WERI-Rb-1 (cell line): ENCODE data around the gene CHRNA10.

Experiments
- DNase-seq: peaks from one replicate; pipeline ENCODE4 v3.0.0-alpha.2; 2020
- H3K27ac ChIP-seq: fragments of 250-450 bp; sonication (Bioruptor Pico); 2 replicates; pipeline ENCODE4 v1.5.1; 2020; ENCODE audit warnings: mild to moderate bottlenecking, moderate library complexity
- H3K27me3 ChIP-seq: fragments of 250-450 bp; sonication (Bioruptor Pico); 2 replicates; pipeline ENCODE4 v1.5.1; 2021; ENCODE audit warnings: mild to moderate bottlenecking, low read depth, moderate library complexity; ENCODE audit not compliant: insufficient read depth, severe bottlenecking
- H3K36me3 ChIP-seq: fragments of 250-450 bp; sonication (Bioruptor Pico); 2 replicates; pipeline ENCODE4 v1.5.1; 2020; ENCODE audit warnings: mild to moderate bottlenecking, moderate library complexity
- H3K4me3 ChIP-seq: 2 replicates; pipeline ENCODE4 v1.5.1; 2011; ENCODE audit warnings: low read depth, mild to moderate bottlenecking, control low read depth, low read length
- H3K9me3 ChIP-seq: fragments of 250-450 bp; sonication (Bioruptor Pico); 2 replicates; pipeline ENCODE4 v1.5.1; 2021; ENCODE audit warnings: mild to moderate bottlenecking, moderate library complexity; ENCODE audit not compliant: severe bottlenecking
- CTCF ChIP-seq: IDR thresholded peaks from 2 replicates; pipeline ENCODE4 v1.5.1; 2011; ENCODE audit warnings: low read depth, mild to moderate bottlenecking, control low read depth, inconsistent platforms, low read length

CHRNA10 gene

GRCh38 chr11:3622521-3622920 is 48.7 kb downstream of the CHRNA10 start:
- no peak for TF ChIP-seq CTCF
- Histone ChIP-seq H3K36me3 (no peaks in the 10 kb centered on the region), H3K27ac (no peak overlapping the region), H3K9me3 (peaks cover 3% of the 10 kb centered on the region), H3K27me3 (no peaks in the 10 kb centered on the region), H3K4me3 (no peak overlapping the region)
- no peak for DNase-seq

GRCh38 chr11:3617990-3618389 is 53.2 kb downstream of the CHRNA10 start:
- H3K36me3 ChIP-seq: no peaks in the 10 kb centered on the region
- no peak for TF ChIP-seq CTCF
- no peaks in the 10 kb centered on the region for H3K27me3 ChIP-seq
- no peak for DNase-seq
- no peak overlapping the region for H3K27ac ChIP-seq
- H3K9me3 ChIP-seq: no peaks in the 10 kb centered on the region
- H3K4me3 ChIP-seq: no peak overlapping the region

DNA sequence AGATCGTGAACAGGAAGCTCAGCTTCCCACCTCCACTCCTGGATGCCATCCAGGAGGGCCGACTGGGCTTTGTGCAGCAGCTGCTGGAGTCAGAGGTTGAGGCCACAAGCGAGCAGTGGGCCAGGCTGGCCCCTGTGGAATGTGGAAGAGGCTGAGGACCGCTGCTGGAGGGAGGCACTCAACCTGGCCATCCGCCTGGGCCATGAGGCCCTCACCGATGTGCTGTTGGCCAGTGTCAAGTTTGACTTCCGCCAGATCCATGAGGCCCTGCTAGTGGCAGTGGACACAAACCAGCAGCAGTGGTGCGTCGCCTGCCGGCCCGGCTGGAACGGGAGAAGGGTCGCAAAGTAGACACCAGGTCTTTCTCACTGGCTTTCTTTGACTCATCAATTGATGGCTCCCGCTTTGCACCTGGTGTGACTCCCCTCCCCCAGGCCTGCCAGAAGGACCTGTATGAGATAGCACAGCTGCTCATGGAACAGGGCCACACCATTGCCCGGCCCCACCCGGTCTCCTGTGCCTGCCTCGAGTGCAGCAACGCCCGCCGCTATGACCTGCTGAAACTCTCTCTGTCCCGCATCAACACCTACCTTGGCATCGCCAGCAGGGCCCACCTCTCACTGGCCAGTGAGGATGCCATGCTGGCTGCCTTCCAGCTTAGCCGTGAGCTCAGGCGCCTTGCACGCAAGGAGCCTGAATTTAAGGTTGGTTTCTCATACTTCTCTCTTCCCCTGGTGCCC is 54.3 kb downstream of the CHRNA10 start:
- Histone ChIP-seq H3K9me3 (peaks cover 3% of the 10 kb centered on the region), H3K27ac (peak overlapping the region; percentile 85), H3K4me3 (no peak overlapping the region), H3K27me3 (no peaks in the 10 kb centered on the region), H3K36me3 (no peaks in the 10 kb centered on the region)
- no peak for TF ChIP-seq CTCF
- DNase-seq: no peak

GRCh38 chr11:3615998-3616397 is 55.2 kb downstream of the CHRNA10 start:
- Histone ChIP-seq H3K27me3 (no peaks in the 10 kb centered on the region), H3K36me3 (no peaks in the 10 kb centered on the region), H3K9me3 (peaks cover 3% of the 10 kb centered on the region), H3K27ac (peak overlapping the region; percentile 85), H3K4me3 (no peak overlapping the region)
- TF ChIP-seq CTCF: no peak
- DNase-seq: peak; percentile 67
